ENCODE measurements around the gene GLDN. TPM values are rescaled to one million over a fixed set of nuclear protein-coding genes. Genes with fewer than 3 reads are reported as not detected.

The GLDN gene
- polyA plus RNA-seq, 1 of the 3 experiments (the other 2 are of a cell fraction) = not detected

DNA sequence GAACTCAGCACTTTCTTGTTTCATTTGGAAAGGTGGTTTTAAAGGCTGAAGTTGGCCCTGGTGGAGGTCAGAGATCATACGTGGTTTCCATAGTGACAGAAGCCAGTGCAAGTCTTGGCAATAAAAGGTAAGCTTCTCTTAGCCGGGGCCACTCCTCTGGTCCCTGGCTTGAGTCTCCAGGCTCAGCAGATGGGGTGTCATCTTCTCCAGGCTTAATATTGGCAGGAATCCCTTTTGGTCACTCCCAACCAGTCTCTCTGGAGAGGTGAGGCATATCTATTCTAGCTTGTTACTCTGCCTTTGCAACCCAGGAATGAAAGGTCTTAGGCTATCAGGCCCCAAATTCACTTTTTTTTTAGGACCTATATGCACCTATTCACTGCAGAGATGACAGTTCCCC lies 7.9 kb upstream of the GLDN start (continued):
- TF ChIP-seq EP300 (IDR thresholded peaks at IDR 0.05; ENCODE audit: borderline replicate concordance in 1 of 2, low read depth in 1 of 2, low read length in 1 of 2) = no peak
- TF ChIP-seq JUND (IDR thresholded peaks at IDR 0.05) = no peak
- no peak for TF ChIP-seq SMC3 (IDR thresholded peaks at IDR 0.05; ENCODE audit: low read depth, low read length)
- TF ChIP-seq NRF1 (IDR thresholded peaks at IDR 0.05; ENCODE audit: low read depth, low read length) = no peak
- TF ChIP-seq, protein P1, sequence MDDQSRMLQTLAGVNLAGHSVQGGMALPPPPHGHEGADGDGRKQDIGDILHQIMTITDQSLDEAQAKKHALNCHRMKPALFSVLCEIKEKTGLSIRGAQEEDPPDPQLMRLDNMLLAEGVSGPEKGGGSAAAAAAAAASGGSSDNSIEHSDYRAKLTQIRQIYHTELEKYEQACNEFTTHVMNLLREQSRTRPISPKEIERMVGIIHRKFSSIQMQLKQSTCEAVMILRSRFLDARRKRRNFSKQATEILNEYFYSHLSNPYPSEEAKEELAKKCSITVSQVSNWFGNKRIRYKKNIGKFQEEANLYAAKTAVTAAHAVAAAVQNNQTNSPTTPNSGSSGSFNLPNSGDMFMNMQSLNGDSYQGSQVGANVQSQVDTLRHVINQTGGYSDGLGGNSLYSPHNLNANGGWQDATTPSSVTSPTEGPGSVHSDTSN (IDR thresholded peaks at IDR 0.05) = no peak

DNA sequence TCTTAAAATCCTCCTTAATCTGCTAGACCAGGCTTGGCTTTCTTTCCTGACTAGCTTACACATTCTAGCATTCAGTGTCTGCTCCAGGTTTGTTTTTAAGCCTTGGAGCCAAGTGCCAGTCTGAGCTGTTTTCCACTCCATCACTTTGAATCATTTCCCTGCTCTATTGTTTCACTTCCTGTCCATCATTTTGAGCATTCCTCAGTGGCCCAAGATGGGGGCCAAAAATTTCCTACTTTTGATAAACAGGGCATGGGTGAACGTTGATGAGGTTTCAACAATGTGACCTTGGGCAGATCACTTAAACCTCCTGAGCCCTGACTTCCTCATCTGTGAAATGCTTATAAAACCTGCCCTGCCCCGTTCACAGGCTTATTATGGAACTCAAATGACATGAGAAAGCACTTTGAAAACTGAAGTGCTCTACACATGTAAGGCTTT lies 7.4 kb upstream of the GLDN start:
- DNase-seq = no peak
- H3K9me3 ChIP-seq = no peaks in the 10 kb centered on the region
- TF ChIP-seq MXI1 (IDR thresholded peaks at IDR 0.05; ENCODE audit: low read depth, low read length) = no peak
- TF ChIP-seq REST (IDR thresholded peaks at IDR 0.05; ENCODE audit: low read depth, low read length) = no peak
- TF ChIP-seq, protein P2, sequence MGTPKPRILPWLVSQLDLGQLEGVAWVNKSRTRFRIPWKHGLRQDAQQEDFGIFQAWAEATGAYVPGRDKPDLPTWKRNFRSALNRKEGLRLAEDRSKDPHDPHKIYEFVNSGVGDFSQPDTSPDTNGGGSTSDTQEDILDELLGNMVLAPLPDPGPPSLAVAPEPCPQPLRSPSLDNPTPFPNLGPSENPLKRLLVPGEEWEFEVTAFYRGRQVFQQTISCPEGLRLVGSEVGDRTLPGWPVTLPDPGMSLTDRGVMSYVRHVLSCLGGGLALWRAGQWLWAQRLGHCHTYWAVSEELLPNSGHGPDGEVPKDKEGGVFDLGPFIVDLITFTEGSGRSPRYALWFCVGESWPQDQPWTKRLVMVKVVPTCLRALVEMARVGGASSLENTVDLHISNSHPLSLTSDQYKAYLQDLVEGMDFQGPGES (IDR thresholded peaks at IDR 0.05; ENCODE audit: low read depth, low read length) = no peak
- no peak for TF ChIP-seq GABPA (IDR thresholded peaks at IDR 0.05; ENCODE audit: low read depth)
- TF ChIP-seq, protein P3, sequence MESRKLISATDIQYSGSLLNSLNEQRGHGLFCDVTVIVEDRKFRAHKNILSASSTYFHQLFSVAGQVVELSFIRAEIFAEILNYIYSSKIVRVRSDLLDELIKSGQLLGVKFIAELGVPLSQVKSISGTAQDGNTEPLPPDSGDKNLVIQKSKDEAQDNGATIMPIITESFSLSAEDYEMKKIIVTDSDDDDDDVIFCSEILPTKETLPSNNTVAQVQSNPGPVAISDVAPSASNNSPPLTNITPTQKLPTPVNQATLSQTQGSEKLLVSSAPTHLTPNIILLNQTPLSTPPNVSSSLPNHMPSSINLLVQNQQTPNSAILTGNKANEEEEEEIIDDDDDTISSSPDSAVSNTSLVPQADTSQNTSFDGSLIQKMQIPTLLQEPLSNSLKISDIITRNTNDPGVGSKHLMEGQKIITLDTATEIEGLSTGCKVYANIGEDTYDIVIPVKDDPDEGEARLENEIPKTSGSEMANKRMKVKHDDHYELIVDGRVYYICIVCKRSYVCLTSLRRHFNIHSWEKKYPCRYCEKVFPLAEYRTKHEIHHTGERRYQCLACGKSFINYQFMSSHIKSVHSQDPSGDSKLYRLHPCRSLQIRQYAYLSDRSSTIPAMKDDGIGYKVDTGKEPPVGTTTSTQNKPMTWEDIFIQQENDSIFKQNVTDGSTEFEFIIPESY (IDR thresholded peaks at IDR 0.05; ENCODE audit: borderline replicate concordance, low read depth) = no peak
- no peak for TF ChIP-seq SMC3 (IDR thresholded peaks at IDR 0.05; ENCODE audit: low read depth, low read length)
- no peak for TF ChIP-seq RCOR1 (IDR thresholded peaks at IDR 0.05; ENCODE audit: low read length)
- TF ChIP-seq TCF12 (IDR thresholded peaks at IDR 0.05) = no peak
- TF ChIP-seq RAD21 (IDR thresholded peaks at IDR 0.05; ENCODE audit: low read length) = no peak
- no peak for TF ChIP-seq JUND (IDR thresholded peaks at IDR 0.05)
- TF ChIP-seq GATA2 (CRISPR knock-in tag; IDR thresholded peaks at IDR 0.05) = no peak
- TF ChIP-seq RXRA (IDR thresholded peaks at IDR 0.05; ENCODE audit: borderline replicate concordance, low read depth) = no peak
- TF ChIP-seq TEAD4 (IDR thresholded peaks at IDR 0.05; ENCODE audit: borderline replicate concordance, insufficient read depth) = no peak
- TF ChIP-seq, protein P4, sequence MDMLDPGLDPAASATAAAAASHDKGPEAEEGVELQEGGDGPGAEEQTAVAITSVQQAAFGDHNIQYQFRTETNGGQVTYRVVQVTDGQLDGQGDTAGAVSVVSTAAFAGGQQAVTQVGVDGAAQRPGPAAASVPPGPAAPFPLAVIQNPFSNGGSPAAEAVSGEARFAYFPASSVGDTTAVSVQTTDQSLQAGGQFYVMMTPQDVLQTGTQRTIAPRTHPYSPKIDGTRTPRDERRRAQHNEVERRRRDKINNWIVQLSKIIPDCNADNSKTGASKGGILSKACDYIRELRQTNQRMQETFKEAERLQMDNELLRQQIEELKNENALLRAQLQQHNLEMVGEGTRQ (IDR thresholded peaks at IDR 0.05; ENCODE audit: borderline replicate concordance, low read depth, low read length) = no peak
- no peak for TF ChIP-seq SIN3A (IDR thresholded peaks at IDR 0.05; ENCODE audit: borderline replicate concordance, low read depth, low read length)
- no peak for TF ChIP-seq MAX (IDR thresholded peaks at IDR 0.05; ENCODE audit: low read depth)
- no peak for TF ChIP-seq YY1 (IDR thresholded peaks at IDR 0.05; ENCODE audit: low read depth)
- no peak for TF ChIP-seq NRF1 (IDR thresholded peaks at IDR 0.05; ENCODE audit: low read depth, low read length)
- no peak for TF ChIP-seq EZH2phosphoT487 (IDR thresholded peaks at IDR 0.05; ENCODE audit: borderline replicate concordance, low read depth)
- no peak for TF ChIP-seq EP300 (IDR thresholded peaks at IDR 0.05; ENCODE audit: borderline replicate concordance in 1 of 2, low read depth in 1 of 2, low read length in 1 of 2)
- H3F3A ChIP-seq (replicated peaks; ENCODE audit: insufficient read depth) = no peaks in the 10 kb centered on the region
- no peaks in the 10 kb centered on the region for H3K27me3 ChIP-seq (ENCODE audit: insufficient read depth)
- H3K9ac ChIP-seq = no peak overlapping the region
- no peak overlapping the region for H3K4me2 ChIP-seq
- ChIA-PET POLR2A (no interaction called here), CTCF (interaction anchor here (1.0 to 1.2 kb wide), 2 partner anchors 14 to 35 kb away, joined by 3 read pairs; no protein-coding TSS in a partner anchor)
- no peaks in the 10 kb centered on the region for H3K4me1 ChIP-seq (ENCODE audit: control insufficient read depth in 1 of 2, insufficient read depth in 2 of 2, low read depth in 1 of 2, low read length in 1 of 2)
- H3K36me3 ChIP-seq (replicated peaks in 1 of 2; ENCODE audit: control insufficient read depth in 1 of 2, insufficient read depth in 2 of 2, low read length in 1 of 2) = no peaks in the 10 kb centered on the region
- no peaks in the 10 kb centered on the region for H3K9me2 ChIP-seq
- H3K27ac ChIP-seq (ENCODE audit: low read depth in 2 of 2, low read length in 1 of 2) = no peak overlapping the region
- no peaks in the 10 kb centered on the region for H4K20me1 ChIP-seq (ENCODE audit: insufficient read depth)
- no peak overlapping the region for H2AFZ ChIP-seq (ENCODE audit: low read depth)
- WGBS (ENCODE audit: low lambda C conversion rate) = 7% methylated on average over 2 of the region's 2 CpGs
- no peak overlapping the region for H3K4me3 ChIP-seq (ENCODE audit: low read depth in 2 of 2, low read length in 1 of 2)
- H3K79me2 ChIP-seq (ENCODE audit: insufficient read depth) = no peaks in the 10 kb centered on the region

Data from SK-N-SH (cell line).